OCI-LY3 (cell line): ENCODE data around the gene FBXO47.

Experiments
- H2AFZ ChIP-seq: fragments of 200-600, 300-600 bp; shearing (Covaris generic); 2 replicates; pipeline ENCODE4 v1.6.0; 2014; ENCODE audit warnings: antibody characterized with exemption, low read depth, low read length
- H3K27ac ChIP-seq: fragments of 200-600, 300-600 bp; sonication (generic); 2 replicates; pipeline ENCODE4 v1.5.1; 2014; ENCODE audit warnings: mild to moderate bottlenecking, low read length, moderate library complexity, mixed read lengths
- H3K27me3 ChIP-seq: fragments of 200-600, 300-600 bp; sonication (generic); 2 replicates; pipeline ENCODE4 v1.6.1; 2014; ENCODE audit warnings: low read depth, low read length, mixed read lengths
- H3K36me3 ChIP-seq: fragments of 200-600, 300-600 bp; sonication (generic); replicated peaks from 2 replicates; pipeline ENCODE3; 2014; ENCODE audit warnings: low read depth, low read length, mixed read lengths
- H3K4me1 ChIP-seq: fragments of 300-600, 200-600 bp; sonication (generic); 2 replicates; pipeline ENCODE4 v1.6.1; 2014; ENCODE audit warnings: low read length, mixed read lengths
- H3K4me2 ChIP-seq: fragments of 200-600, 300-600 bp; sonication (generic); 2 replicates; pipeline ENCODE4 v1.6.1; 2014; ENCODE audit warnings: low read length, mixed read lengths
- H3K4me3 ChIP-seq: fragments of 300-600, 200-600 bp; sonication (generic); 2 replicates; pipeline ENCODE4 v1.5.1; 2014; ENCODE audit warnings: antibody characterized with exemption, mild to moderate bottlenecking, low read length, moderate library complexity
- H3K79me2 ChIP-seq: fragments of 300-600, 200-600 bp; shearing (Covaris generic); 2 replicates; pipeline ENCODE4 v1.6.1; 2014; ENCODE audit warnings: mild to moderate bottlenecking, low read length, mixed read lengths
- H3K9ac ChIP-seq: fragments of 300-600, 200-600 bp; shearing (Covaris generic); 2 replicates; pipeline ENCODE4 v1.6.0; 2014; ENCODE audit warnings: mild to moderate bottlenecking, low read length, moderate library complexity
- H3K9me3 ChIP-seq: fragments of 200-600, 300-600 bp; shearing (Covaris generic); 2 replicates; pipeline ENCODE4 v1.6.1; 2014; ENCODE audit warnings: low read length, mixed read lengths; ENCODE audit not compliant: insufficient read depth
- H4K20me1 ChIP-seq: fragments of 200-600, 300-600 bp; sonication (generic); 2 replicates; pipeline ENCODE4 v1.6.1; 2016; ENCODE audit warnings: low read length, mixed read lengths; ENCODE audit not compliant: insufficient read depth
- EZH2phosphoT487 ChIP-seq: fragments of 200-600 bp; shearing (Covaris generic); IDR thresholded peaks from 2 replicates; pipeline ENCODE4 v1.6.1; 2018; ENCODE audit warnings: antibody characterized with exemption, mixed run types, low read depth
- TF ChIP-seq, protein P1 (sequence below): fragments of 200-600, 300-600 bp; sonication (generic); IDR thresholded peaks from 2 replicates; pipeline ENCODE4 v1.5.1; 2014; ENCODE audit warnings: antibody characterized with exemption, low read length, low read depth

The FBXO47 gene

DNA sequence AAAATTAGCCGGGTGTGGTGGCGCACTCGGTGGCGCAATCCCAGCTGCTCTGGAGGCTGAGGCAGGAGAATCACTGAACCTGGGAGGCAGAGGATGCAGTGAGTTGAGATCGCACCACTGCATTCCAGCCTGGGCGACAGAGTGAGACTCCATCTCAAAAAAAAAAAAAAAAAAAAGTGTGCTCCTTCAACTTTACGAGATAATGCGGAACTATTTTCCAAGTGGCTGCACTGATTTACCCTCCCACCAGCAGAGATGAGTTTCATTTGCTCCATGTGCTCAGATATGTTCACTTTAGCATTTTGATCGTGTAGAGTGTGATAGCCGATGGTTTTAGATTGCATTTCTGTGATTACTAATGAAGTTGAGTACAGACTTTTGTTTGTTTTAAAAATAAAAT, 61.8 kb downstream of the FBXO47 start:
- Histone ChIP-seq H3K9me3 (no peaks in the 10 kb centered on the region), H3K27ac (no peak overlapping the region), H3K79me2 (no peaks in the 10 kb centered on the region), H3K9ac (no peak overlapping the region), H3K4me2 (no peak overlapping the region), H3K36me3 (peaks cover 21% of the 10 kb centered on the region), H3K4me1 (peaks cover 5% of the 10 kb centered on the region; the same call in 1 of the 2 replicates), H2AFZ (no peak overlapping the region), H4K20me1 (no peaks in the 10 kb centered on the region), H3K27me3 (no peaks in the 10 kb centered on the region), H3K4me3 (no peak overlapping the region)
- no peak for TF ChIP-seq EZH2phosphoT487
- TF ChIP-seq, protein P1, sequence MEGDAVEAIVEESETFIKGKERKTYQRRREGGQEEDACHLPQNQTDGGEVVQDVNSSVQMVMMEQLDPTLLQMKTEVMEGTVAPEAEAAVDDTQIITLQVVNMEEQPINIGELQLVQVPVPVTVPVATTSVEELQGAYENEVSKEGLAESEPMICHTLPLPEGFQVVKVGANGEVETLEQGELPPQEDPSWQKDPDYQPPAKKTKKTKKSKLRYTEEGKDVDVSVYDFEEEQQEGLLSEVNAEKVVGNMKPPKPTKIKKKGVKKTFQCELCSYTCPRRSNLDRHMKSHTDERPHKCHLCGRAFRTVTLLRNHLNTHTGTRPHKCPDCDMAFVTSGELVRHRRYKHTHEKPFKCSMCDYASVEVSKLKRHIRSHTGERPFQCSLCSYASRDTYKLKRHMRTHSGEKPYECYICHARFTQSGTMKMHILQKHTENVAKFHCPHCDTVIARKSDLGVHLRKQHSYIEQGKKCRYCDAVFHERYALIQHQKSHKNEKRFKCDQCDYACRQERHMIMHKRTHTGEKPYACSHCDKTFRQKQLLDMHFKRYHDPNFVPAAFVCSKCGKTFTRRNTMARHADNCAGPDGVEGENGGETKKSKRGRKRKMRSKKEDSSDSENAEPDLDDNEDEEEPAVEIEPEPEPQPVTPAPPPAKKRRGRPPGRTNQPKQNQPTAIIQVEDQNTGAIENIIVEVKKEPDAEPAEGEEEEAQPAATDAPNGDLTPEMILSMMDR, result no peak

DNA sequence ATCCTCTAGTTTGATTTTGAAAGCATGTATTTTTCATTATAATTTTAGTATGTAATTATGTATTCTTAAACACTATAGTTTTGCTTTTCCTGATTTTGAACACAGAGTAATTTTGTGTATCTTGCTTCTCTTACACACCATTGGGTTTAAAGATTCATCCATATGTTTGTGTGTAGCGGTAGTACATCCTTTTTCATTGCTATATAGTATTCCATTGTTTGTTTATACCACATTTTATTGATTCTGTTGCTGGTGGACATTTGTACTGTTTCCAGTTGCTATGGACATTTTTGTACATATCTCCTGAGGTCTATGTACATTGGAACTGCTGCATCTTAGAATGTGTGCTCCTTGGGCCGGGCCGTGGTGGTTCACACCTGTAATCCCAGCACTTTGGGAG, 62.3 kb downstream of the FBXO47 start:
- H3K79me2 ChIP-seq, result no peaks in the 10 kb centered on the region
- no peaks in the 10 kb centered on the region for H4K20me1 ChIP-seq
- no peak overlapping the region for H2AFZ ChIP-seq
- no peaks in the 10 kb centered on the region for H3K9me3 ChIP-seq
- no peak overlapping the region for H3K27ac ChIP-seq
- peaks cover 5% of the 10 kb centered on the region; the same call in 1 of the 2 replicates for H3K4me1 ChIP-seq
- peaks cover 21% of the 10 kb centered on the region for H3K36me3 ChIP-seq
- H3K9ac ChIP-seq, result no peak overlapping the region
- no peak overlapping the region for H3K4me3 ChIP-seq
- no peak for TF ChIP-seq EZH2phosphoT487
- TF ChIP-seq, protein P1, result no peak
- H3K27me3 ChIP-seq, result no peaks in the 10 kb centered on the region
- no peak overlapping the region for H3K4me2 ChIP-seq

DNA sequence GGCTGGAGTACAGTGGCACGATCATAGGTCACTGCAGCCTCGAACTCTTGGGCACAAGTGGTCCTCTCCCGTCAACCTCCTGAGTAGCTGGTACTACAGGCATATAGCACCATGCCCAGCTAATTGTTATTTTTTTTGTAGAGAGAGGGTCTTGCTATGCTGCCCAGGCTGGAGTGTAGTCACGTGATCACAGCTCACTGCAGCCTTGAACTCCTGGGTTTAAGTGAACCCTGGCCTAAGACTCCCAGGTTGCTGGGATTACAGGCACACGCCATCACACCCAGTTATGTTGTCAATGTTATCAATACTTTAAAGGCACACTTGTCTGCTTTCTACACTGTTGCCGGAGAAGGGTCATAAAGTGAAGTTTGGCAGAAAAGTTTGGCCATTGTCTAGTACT, 63.8 kb downstream of the FBXO47 start:
- H4K20me1 ChIP-seq, result no peaks in the 10 kb centered on the region

DNA sequence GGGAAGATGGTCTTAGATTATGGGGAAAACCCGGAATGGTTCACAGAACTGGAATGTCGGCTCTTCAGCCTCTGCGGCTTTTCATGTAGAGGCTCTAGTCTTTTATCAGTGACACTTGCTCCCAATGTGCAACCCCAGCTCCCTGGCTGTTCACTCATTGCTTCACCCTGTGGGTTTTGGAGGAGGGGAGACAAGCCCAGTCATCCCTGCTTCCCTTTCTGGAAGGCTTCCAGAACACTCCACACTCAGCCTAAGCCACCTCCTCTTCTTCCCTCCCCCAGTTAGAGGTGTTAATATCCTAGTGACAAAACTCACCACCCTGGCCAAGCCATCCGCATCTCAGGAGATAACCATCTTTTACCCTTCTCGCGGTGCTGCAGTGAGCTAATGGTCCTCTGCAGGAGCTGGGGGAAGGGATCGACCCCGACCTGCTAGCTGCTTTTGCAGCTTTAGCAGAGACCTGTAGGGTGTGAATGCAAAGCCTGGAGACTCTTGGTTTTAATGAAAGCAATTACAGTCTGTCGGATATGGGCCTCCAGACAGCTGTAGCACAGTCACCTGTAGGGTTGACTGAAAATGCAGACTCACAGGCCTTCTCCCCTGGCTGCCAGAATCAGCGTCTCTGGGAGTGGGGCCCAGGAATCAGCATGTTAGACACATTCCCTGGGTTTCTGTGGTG, 66.1 kb downstream of the FBXO47 start:
- Histone ChIP-seq H2AFZ (no peak overlapping the region), H3K36me3 (peaks cover 38% of the 10 kb centered on the region), H3K79me2 (no peaks in the 10 kb centered on the region), H3K4me2 (no peak overlapping the region), H3K4me3 (no peak overlapping the region), H3K9ac (no peak overlapping the region), H3K9me3 (no peaks in the 10 kb centered on the region), H3K27ac (no peak overlapping the region), H3K4me1 (peaks cover 26% of the 10 kb centered on the region), H4K20me1 (no peaks in the 10 kb centered on the region), H3K27me3 (no peaks in the 10 kb centered on the region)
- no peak for TF ChIP-seq EZH2phosphoT487
- TF ChIP-seq, protein P1, result no peak

More for the DNA sequence above, 63.8 kb downstream of the FBXO47 start:
- Histone ChIP-seq H3K9me3 (no peaks in the 10 kb centered on the region), H3K4me1 (peaks cover 16% of the 10 kb centered on the region), H3K27ac (no peak overlapping the region), H3K9ac (no peak overlapping the region), H3K36me3 (peaks cover 23% of the 10 kb centered on the region), H3K4me2 (no peak overlapping the region), H3K79me2 (no peaks in the 10 kb centered on the region), H2AFZ (no peak overlapping the region), H3K27me3 (no peaks in the 10 kb centered on the region), H3K4me3 (no peak overlapping the region)
- TF ChIP-seq, protein P1, result no peak
- no peak for TF ChIP-seq EZH2phosphoT487
